Subcutaneous adipose tissue (tissue), 4 donors: ENCODE measurements around the gene RHEB. TPM values are rescaled to one million over a fixed set of nuclear protein-coding genes. Genes with fewer than 3 reads are reported as not detected.

Experiments used
- CTCF ChIP-seq: fragments of 450-650 bp; IDR thresholded peaks from one replicate; pipeline ENCODE4 v1.5.1; 2016; ENCODE audit warnings: low read depth, mild to moderate bottlenecking, control low read depth, antibody characterized with exemption, moderate library complexity
- total RNA-seq, 4 donors: library from RNA; depleted of rRNA; stranded (reverse); fragments of >200 nt; gene quantifications; one replicate each; pipeline ENCODE4 v1.1.0, GENCODE V29; 2016

The RHEB gene
- total RNA-seq, 4 donors from 2014 or later = 98.1 to 132 (median 106) TPM

GRCh38 chr7:151497306-151497871 is 22.3 kb downstream of the RHEB start:
- TF ChIP-seq CTCF = no peak

DNA sequence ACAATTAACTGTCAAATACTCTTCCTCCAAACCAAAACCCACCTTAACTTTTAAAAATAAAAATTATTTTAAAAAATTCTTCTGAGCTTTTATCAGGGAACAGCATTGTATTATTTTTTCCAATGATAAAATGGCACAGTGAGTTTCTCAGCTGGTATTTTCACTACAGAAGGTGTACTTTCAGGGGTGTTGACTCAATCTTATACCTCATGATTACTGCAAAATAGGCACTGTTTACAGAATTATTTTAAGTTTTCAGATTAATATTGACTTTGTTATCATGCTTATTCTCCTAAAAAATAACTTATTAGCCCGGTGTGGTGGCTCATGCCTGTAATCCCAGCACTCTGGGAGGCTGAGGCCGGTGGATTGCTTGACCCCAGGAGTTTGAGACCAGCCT is 24.3 kb downstream of the RHEB start:
- TF ChIP-seq CTCF = no peak

DNA sequence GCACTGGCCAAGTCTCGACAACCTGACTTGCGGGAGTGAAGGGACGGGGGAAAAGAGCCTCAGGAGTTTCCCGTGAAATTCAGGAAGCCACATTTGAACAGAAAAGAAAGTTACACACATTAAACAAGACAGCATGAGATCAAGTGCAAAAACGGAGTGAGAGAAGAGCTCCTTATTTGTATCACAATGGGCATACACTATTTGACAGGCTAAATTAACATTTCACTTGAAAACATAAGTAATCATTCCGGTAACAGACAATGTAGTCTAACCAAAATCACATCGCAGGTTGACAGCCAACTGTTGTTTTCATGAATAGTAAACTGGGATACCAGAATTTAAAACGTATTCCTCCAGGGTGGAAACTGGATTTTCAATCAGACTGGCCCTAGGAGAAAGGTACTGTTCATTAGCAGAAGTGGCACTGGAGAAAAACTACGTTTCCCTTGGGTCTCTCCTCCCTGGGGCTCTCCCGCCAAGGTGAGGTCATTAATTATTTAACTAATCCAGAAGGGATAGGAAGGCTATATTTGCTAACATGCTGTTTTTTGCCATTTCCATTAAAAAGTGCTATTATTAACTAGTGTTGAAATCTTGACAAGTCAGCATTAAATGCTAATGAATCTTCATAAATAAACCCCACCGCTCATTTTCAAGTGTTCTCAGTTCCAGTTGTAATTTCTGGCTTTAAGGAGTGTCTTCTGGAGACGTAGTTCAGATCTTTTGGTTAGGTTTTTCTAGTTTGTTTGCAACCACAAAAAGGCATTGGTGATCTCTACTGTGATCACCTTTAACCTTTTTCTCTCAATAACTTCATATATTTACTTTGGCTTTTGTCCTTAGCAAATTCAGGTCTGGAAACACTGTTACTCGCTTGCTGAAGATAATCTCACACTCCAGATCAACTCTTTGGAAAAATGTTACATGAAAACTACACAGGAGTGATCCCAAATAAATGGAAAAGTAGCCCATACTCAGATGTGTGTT is 25.1 kb downstream of the RHEB start:
- no peak for TF ChIP-seq CTCF

GRCh38 chr7:151493083-151493482 is 26.6 kb downstream of the RHEB start:
- TF ChIP-seq CTCF = no peak

GRCh38 chr7:151491859-151492258 is 27.8 kb downstream of the RHEB start:
- no peak for TF ChIP-seq CTCF

DNA sequence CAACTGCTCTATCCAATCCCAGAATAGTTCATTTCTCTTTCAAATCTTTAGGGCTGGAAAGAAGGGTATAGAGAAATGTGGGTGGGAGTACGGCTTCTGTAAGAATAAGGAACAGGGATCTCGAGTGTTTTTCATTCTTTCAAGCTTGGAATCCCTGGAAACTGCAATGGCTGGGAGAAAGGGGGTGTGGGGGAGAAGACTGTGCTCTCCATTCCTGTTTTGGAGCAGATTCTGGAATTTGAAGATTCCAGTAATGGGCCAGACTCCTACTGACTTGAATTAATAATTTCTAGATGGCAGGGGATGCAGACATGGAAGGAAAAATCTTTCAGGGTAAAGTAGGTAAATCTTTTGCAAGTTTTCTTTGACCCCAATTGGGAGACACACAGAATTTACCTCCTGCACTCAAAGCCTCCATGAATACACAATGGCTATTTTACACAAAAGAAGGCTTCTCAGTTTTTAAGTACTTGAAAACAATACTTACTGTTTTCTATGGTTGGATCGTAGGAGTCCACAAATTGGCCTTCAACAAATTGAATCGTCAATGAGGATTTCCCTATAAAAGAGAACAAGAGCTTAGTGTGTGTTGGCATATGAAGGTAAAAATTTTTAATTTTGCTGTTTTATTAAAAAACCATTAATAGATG is 29.1 kb downstream of the RHEB start:
- TF ChIP-seq CTCF = no peak

DNA sequence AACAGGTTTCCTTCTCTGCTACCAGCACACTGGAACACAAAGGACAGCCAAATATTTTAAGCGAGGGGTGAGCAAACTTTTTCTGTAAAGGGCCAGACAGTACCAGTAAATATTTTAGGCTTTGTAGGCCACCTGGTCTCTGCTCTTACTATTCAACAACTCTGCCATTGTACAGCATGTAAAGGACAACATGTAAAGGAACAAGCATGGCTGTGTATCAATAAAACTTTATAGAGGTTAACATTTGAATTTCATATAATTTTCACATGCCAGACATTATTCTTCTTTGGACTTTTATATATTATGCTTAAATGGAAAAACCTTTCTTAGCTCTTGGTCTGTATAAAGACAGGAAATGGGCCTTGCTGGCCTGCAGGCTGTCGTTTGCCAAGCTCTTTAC is 30.2 kb downstream of the RHEB start:
- TF ChIP-seq CTCF = no peak
